Dermis microvascular lymphatic vessel endothelial cell (primary cell): ENCODE results near the gene RFX5. TPM values are rescaled to one million over a fixed set of nuclear protein-coding genes. Genes with fewer than 3 reads are reported as not detected.
"Not testable (repeated sequence)": the region's sequence is repeated elsewhere in the genome, so short reads cannot be mapped to it uniquely, and the experiment has no call there.

Experiments
- DNase-seq, 2 donors: peaks; one replicate each; pipeline versions ENCODE4 v3.0.0 to v3.0.0-alpha.2; 2010; ENCODE audit warnings: low read depth in 2 of 2
- total RNA-seq: library from RNA; depleted of rRNA; stranded (reverse); fragments of >200 nt; gene quantifications from 2 replicates; pipeline ENCODE4 v1.2.1, GENCODE V29; 2014

RFX5 gene
- 40.7 and 48.7 TPM in 2 replicates for total RNA-seq

DNA sequence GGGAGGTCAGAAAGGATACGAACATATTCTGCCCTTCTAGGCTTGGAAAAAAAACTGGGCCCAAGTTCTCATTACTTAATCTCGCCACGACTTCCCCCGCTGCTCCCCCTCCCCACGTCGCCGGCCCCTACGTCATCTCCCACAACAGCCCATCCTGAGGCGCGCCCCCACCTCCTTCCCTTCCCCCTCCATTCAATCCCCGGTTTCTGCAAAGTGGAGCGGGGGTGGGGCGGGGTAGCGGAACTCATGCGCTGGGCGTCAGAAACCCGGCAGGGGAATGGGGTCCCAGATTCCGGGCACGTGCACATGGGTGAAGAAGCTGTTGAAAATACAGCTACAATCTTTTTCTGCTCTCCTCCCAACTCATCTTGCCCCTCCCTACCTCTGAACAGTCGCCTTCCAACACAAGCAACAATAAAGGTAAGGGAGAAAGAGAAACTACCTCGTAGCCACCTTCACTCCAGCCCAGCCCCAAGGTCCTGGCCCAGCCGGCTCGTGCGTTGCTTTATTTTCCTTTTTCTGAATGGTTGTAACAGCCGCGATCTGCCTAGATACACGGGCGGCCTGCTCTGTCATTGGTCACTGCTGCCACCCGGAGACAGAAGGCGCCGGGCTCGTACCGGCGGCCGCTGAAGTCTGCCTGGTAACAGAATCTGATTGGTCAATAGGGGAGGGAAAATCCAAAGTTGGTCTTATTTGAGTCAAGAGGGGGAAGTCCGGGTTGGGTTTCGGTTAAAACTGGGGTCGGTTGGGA, at the start of gene RFX5:
Gene RFX5 (minus strand): TSS at position 484 of the 754 bp plus-strand sequence. CDS start 932 bp downstream, outside the sequence.
- peak; percentile 93 to 98 for DNase-seq

DNA sequence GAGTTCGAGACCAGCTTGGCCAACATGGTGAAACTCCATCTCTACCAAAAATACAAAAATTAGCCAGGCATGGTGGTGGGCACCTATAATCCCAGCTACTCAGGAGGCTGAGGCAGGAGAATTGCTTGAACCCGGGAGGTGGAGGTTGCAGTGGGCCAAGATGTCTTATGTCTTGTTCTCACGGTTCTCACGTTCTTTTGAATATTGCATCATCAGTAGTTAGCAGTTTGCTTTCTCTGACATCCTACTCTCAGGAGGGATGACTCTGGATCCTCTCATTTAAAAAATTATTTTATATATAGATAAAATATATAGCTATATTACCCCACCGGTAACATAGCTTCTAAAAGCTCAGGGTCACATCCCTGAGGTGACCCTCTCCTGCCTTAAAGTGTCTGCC, 49.2 kb upstream of the RFX5 start:
- not testable (repeated sequence) for DNase-seq

DNA sequence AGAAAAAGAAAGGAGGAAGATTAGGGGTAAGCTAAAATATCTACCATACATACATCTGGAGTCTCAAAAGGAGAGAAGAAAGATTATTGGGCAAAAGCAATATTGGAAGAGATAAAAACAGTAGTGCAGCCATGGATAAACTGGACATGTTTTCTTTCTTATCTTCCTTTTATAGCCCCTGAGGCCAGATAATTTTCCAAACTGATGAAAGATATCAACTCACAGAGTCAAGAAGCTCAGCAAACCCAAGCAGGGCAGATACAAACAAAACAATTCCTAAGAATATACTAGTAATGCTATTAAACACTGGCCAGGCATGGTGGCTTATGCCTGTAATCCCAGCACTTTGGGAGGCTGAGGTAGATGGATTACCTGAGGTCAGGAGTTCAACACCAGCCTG, 46.5 kb upstream of the RFX5 start:
- no peak for DNase-seq

DNA sequence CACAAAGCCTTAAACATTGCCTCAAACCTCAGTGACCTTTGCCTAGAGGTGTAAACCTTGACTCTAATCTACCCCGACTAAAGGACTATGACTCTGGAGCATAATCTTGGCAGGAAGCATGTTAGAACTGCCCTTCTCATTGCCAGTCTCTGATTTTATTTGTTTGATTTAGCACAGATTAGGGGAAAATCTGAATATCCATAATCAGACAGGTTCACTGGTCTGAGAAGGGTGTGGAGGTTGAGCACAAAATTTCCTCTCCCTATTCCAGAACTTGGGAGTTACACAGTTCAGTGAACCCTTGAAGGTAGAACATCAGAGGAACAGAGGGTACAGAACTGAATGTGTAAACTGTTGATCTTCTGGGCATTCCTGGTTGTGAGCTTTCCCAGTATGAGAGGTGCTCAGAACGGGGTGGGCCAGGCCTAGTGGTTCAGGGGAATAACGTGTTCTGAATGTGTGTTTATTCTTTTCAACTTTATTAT, 44.1 kb upstream of the RFX5 start:
- no peak for DNase-seq

DNA sequence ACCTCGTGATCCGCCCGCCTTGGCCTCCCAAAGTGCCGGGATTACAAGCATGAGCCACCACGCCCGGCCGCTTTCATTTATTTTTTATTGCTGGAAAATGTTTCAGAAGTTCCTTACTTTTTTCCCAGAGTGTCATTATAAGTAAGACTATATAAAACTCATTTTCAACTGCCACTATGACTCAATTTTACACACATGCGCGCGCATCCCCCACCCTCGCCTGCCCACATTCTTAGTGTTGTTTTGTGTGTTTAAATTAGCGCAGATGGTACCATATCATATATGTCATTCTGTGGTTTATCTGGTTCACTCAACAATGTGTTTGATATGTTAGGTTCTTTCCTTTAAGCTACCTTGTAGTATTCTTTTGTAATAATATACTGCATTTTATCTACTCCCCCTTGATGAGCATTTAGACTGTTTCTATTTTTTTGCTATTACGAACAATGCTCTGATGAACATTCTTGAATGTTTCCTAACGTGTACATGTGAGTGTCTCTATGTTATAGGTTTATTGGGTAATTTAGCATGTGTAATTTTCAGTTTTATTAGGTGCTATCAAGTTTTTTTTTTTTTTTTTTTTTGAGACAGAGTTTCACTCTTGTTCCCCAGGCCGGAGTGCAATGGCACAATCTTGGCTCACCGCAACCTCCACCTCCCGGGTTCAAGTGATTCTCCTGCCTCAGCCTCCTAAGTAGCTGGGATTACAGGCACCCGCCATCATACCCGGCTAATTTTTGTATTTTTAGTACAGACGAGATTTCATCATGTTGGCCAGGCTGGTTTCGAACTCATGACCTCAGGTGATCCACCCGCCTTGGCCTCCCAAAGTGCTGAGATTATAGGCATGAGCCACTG, 43.4 kb upstream of the RFX5 start:
- not testable (repeated sequence) for DNase-seq

DNA sequence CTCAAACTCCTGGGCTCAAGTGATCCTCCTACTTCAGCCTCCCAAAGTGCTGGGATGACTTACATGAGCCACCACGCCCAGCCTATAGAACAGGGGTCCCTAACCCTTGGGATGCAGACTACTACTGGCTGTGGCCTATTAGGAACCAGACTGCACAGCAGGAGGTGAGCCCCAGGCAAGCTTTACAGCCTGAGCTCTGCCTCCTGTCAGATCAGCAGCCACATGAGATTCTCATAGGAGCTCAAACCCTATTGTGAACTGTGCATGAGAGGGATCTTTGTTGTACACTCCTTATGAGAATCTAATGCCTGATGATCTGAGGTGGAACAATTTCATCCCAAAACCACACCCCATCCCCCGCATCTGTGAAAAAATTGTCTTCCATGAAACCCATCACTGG, 39.0 kb upstream of the RFX5 start:
- DNase-seq = no peak

DNA sequence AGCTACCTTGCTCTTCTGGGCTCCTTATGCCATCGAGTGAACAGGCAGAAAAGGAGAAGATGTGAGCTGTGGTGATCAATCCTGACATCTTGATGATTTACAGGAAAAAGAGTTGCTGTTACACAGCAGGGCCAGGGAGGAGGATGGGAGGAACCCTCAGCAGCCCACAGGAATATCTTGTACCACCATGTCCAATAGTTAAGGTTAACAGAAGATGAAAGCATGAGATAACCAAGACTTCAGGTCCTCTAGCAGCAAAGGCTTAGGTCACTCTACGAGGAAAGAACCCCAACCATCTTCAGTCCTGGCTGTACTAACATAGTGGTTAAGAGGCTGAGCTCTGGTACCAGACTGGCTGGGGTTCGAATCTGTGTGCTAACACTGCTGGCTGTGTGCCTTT, 37.5 kb upstream of the RFX5 start:
- no peak for DNase-seq

DNA sequence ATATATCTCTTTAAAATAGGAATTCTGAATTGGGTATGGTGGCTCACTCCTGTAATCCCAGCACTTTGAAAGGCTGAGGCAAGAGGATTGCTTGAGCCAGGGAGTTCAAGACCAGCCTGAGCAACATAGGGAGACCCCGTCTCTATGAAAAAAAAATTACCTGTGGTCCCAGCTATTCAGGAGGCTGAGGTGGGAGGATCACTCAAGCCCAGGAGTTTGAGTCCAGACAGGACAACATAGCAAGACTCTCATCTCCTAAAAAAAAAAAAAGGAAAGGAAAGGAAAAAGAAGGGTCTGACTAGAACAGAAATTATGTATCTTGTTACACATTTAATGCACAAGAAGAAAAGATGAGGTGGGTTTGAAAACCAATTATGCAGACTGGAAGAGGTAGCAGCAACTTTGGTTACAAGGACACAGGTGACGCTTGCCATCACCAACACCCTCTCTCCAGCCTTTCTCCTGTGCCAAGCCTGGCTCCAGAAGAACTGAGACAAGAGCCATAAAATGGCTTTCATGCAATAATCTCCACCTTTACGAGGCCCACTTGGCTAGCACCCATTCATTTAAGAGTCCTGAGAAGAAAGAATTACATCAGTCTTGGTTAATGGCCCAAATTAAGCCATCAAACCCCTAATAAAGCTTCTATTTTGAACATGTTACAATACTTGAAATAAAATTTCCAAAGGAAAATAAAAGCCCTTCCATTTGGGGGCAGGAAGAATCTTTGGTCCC, 30.3 kb upstream of the RFX5 start:
- DNase-seq = no peak

DNA sequence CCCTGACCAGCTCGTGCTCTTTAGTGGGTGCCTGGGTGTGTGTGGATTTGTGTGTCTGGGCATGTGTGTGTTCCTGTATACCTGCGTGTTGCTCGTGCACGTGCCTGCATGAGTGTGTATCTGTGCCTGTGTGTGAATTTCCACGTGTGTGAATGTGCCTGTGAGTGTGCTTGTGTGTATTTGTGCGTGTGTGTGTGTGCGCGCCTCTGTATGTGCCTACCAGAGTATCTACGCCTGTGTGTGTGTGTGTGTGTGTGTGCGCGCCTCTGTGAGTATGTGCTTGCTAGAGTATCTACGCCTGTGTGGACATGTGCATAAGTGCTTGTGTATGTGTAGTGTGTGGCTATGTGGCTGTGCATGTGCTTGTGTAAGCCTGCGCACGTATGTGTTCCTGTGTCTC, 26.1 kb upstream of the RFX5 start:
- no peak for DNase-seq

DNA sequence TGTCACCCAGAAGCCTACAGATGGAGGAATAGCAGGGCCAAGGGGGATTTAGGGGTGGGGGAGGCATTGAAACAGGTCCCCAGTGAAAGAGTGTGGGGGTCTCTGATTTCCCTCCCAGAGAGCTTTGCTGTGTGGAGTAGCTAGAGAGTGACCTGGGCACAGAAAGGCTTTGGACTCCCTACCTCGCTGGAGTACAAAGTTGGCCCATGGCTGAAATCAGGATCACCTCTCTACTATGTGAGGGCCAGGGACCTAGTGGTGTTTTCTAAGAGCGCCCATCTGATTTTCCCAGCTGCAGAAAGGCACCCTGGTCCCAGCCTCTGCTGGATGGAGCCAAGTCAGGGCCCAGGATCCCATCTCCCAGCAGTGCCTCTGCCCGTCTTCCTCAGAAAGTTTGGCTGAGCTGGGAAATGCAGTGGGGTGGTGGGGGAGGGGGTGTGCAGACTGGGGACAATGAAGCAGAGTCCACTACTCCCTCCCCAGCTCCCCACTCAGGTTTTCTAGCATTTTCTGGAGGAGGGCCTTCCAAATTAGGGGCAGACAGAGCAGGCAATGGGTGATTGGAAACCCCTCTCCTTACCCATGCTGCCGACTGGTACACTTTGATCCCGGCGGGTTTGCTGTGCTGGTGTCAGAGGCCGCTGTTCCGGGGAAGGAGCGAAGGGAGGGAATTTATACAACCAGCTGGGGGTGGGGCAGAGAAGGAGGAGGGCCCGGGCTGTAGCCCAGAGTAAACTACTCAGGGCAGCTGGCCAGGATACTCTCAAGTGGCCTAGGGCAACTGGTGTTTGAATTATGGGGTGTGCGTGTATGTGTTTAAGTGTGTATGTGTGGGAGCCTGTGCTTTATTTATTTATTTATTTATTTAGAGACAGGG, 25.2 kb upstream of the RFX5 start, which contains the start of gene SELENBP1:
Gene SELENBP1 (minus strand): TSS at position 648 of the 877 bp plus-strand sequence. CDS start 64 bp downstream, at position 584.
- DNase-seq = peak in 1 of 2 donors; percentile 19

DNA sequence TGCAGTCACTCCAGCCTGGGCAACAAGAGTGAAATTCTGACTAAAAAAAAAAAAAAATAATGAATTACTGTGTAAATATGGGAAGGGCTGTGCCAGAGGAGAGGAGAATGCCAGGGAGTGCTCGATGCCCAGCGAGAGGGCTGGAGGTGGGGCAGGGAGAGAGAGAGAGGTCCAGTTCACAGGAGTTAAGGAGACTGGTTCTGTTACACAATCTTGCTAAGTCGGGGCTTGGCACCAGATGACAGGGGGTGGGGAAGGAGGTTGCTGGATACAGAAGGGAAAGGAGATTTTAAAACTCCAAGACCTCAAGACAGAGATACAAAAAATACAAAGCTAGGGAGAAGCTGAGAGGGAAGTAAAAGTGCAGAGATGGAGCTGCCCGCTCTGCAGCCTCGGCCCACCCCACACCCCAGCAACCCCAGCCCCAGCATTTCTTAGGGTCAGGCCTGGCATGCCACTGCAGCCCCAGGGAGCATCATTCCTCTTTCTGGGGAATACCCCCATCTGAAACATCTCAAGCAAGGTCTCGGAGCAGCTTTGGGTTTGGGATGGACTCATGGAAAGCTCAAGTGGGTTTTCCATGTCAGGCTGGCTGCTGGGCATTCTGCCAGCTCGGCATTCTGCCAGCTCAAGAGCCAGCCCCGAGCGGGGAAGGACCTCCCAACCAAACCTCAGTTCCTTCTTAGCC, 24.5 kb upstream of the RFX5 start:
- DNase-seq = peak in 1 of 2 donors; percentile 56

DNA sequence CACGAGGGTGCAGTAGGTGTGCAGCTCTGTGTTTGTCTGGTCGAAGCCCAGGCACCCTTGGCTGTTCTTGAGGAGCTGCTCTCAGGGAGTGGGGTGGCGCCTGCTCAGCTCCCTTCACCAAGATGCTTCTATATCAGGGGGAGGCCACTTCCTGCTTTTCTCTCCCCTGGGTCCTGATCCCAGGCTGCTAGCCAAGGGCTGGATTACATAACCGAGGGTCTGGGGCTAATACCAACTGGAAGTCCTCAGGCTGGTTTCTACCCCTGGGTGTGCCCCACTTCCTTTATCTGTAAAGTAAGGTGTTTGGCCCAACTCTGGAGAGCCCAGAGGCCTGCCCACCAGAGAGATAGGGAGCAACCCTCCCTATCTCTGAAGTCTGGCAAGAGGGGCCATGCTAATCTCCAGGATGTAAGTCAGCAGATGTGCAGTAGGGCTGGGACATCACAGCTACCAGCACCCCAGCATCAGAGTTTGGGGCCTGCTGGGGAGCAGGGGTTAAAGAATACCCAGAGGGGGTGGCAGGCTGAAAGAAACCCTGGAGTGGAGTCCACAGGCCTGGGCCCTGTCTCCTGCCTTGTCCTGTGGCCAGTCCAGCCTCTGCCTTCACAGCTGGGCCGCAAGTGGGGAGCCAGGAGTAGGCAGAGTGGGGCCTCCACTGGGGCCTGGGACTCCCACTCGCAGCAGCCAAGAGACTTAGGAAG, 23.3 kb upstream of the RFX5 start:
- DNase-seq = no peak

DNA sequence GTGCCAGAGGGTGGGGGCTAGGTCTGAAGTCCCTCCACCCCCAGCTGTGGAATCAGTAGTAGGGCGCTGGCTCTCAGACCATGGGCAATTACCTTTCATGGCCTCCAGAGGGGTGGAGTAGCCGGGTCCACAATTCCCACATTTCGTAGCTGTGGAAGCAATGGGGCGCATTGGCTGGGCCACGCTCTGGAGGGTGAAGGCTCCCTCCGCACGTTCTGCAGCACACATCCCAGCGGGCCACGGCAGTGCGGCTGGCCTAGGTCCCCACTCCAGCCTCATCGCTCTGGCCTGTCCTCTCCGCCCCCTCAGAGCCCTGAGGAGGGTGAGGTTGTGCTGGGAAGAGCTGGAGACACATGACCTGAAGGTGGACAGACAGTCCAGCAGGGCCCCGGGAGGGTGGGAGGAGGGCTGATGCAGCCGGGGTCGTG, 22.6 kb upstream of the RFX5 start:
- no peak for DNase-seq

DNA sequence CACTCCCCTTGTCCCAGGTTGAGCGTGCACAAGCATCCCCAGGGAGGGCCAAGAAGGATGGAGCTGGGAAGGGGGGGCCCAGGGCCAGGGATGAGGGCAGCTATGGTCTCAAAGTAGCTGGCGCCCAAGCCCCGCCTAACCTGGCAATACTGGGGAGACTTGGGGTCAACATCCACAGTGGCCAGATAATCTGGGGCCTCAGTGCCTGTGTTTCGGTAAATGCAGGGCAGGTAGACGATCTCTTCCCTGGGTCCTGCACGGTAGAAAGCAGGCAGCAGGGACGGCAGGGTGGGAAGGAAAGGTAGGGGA, 22.2 kb upstream of the RFX5 start:
- DNase-seq = no peak

DNA sequence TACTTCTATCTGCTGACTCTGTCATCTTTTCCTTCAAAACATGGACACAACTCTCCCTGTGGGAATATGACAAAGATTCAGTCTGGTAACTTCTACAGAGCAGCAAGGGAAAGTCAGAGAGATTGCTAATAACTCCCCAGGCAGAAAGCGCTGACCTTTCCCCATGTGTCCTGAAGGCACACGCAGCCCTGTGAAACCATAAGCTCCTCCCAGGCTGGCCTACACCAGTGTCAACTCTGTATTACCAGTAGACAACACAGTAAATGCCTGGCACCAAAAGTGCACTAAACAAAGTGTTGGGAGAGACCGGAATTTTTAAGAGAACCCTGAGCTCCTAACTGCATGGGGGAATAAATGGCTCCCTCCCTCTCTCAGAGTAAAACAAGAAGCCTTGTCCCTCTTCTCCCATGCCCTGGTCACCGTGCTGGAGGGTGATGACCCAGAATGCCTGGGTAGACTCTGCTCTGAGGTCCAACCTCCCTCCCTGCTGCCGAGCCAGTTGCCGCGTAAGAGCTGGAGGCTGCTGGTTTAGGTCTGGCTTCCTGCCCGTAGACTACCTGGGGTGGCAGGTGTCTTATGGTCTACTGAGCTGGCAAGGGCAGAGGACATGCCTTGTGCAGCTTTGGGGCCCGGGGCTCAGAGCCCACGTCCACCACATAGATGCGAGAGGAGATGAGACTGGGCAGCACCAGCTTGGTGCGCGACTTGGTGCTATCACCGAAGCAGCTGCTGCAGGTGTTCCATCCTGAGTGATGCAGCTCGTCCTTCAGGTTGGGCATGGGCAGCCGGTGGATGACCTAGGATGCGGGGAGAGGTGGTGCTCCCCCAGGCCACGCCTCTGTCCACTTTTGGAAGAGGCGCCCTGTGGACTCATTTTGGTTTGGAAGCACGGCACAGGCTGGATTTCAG, 21.6 kb upstream of the RFX5 start:
- DNase-seq = no peak

DNA sequence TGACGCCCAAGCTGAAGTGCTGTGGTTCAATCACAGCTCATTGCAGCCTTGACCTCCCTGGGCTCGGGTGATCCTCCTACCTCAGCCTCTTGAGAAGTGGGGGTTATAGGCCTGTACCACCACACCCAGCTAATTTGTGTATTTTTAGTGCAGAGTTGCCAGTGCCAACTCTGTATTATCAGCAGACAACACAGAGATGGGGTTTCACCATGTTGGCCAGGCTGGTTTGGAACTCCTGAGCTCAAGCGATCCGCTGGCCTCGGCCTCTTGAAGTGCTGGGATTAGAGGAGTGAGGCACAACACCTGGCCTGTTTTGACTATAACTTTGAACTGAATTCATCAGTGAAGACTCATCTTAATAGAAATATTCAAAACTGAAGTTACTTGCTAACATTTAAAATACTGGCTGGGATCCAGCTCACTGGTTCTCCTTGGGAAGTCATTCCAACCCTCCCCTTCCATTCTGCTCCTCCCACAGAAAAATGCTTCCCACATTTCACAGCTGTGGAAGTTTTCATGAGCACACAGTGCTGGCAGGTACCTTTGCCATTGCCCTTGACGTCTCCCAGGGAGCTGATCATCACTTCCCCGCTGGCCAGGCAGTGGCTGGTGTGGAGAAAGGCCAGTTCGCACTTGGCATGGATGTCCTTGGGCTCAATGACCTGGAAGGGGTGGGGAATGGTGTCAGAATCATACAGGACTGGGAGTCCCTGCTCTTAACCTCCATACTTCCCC, 20.8 kb upstream of the RFX5 start:
- DNase-seq = no peak

DNA sequence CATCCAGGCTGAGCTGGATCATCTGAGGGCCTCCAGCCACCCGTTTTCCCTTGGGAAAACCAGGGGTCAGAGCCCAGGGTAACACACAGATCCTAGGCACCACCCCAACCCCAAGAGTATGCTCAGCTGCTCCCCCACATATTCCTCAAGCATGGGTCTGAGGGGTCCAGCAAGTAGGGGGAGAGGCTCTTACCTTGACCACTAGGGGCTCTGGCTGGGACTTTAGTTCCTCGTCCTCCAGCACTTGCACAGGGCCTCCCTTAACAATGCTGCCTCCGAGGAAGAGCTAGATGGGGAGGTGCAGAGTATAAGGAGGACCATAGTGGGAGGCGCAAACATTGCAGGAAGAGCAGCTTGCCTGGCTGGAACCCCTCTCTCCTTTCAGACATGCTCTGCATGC, 17.9 kb upstream of the RFX5 start:
- DNase-seq = no peak
